GM10248 (cell line): Measurements from ENCODE around the gene FAP.

Experiments
- CTCF ChIA-PET: fragments of 300-600 bp; sonication (Branson Sonifier 250); formaldehyde crosslinking; extraction: SDS; loops from one replicate; lab custom pipeline; 2021; ENCODE audit warnings: antibody characterized with exemption; lab: Yijun Ruan, JAX
- POLR2A ChIA-PET: fragments of 350-650 bp; sonication (Branson Sonifier 250); formaldehyde crosslinking; extraction: SDS; loops from one replicate; lab custom pipeline; 2020; ENCODE audit warnings: antibody characterized with exemption; lab: Yijun Ruan, JAX
- DNase-seq: peaks from one replicate; pipeline ENCODE4 v3.0.0; 2012; ENCODE audit errors: extremely low spot score
- TF ChIP-seq, protein P1 (sequence below): IDR thresholded peaks from 2 replicates; pipeline ENCODE4 v1.5.1; 2012; ENCODE audit warnings: mild to moderate bottlenecking, low read depth; ENCODE audit errors: extremely low read depth, missing control alignments, control extremely low read depth

FAP gene

DNA sequence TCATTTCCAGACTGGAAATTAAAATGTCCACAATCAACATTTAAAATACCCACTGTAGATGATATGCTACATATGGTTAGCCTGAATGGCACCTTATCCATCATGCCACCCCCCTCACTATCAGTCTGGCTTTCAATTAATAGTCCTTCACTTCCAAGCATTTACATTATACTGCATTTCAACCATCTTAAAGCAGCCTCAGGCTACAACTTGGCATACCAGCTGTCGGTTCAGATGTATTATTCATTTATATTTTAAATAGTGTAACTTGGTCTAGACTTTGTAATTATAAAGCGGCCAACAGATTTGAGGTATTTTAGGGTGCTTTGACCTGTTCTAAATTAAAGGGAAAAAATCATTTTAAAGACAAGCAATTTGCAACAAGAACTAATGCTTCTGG lies 93.8 kb downstream of the FAP start:
- TF ChIP-seq, protein P1, sequence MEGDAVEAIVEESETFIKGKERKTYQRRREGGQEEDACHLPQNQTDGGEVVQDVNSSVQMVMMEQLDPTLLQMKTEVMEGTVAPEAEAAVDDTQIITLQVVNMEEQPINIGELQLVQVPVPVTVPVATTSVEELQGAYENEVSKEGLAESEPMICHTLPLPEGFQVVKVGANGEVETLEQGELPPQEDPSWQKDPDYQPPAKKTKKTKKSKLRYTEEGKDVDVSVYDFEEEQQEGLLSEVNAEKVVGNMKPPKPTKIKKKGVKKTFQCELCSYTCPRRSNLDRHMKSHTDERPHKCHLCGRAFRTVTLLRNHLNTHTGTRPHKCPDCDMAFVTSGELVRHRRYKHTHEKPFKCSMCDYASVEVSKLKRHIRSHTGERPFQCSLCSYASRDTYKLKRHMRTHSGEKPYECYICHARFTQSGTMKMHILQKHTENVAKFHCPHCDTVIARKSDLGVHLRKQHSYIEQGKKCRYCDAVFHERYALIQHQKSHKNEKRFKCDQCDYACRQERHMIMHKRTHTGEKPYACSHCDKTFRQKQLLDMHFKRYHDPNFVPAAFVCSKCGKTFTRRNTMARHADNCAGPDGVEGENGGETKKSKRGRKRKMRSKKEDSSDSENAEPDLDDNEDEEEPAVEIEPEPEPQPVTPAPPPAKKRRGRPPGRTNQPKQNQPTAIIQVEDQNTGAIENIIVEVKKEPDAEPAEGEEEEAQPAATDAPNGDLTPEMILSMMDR: no peak
- DNase-seq: no peak
- POLR2A ChIA-PET: no interaction called here
- CTCF ChIA-PET: interaction anchor here (1.2 to 2.0 kb wide), 2 partner anchors 10 to 148 kb away, joined by 4 to 7 read pairs; no protein-coding TSS in a partner anchor

DNA sequence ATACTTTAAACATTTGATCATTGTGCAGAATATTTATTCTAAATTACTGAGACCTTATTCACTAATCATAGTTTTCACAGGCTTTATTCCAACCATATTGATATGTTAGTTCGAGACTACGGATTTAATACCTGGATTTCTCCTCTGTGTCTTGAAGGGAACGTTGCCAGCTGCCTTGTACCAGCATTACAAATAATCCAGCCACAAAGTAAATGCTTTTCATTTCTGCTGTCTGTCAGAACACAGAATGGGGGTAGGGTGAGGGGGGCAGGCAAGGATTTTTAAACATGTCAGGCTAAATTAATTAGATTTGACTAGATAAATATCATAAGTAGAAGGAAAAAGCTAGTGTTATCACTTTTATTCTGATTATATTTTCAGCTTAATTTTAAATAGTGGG lies 94.3 kb downstream of the FAP start:
- no peak for DNase-seq
- ChIA-PET CTCF (interaction anchor here (0.8 to 2.0 kb wide), 5 partner anchors 10 to 152 kb away, joined by 3 to 7 read pairs (median 4); no protein-coding TSS in a partner anchor), POLR2A (no interaction called here)
- TF ChIP-seq, protein P1: no peak

DNA sequence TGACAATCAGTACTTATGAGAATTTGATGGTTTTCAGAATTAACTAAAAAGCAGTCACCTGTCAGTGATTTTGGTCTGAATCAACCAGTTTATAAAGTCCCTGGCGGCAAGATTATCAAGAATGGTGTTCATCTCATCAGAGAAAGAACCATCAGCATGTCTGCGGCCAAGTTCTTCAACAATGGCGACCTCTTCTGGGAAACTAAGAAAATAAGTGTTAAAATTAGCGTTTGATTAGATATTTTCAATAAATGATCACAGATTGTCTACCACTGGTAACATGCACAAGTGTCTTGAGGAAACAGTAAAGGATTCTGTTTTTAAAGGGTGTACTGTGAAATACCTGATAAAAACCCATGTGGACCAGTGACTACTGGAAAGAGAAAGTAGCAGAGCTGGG lies 99.3 kb downstream of the FAP start:
- DNase-seq: no peak
- TF ChIP-seq, protein P1: no peak
- ChIA-PET CTCF (interaction anchor here (1.2 to 2.5 kb wide), 3 partner anchors 10 to 22 kb away, joined by 4 to 8 read pairs (median 4); no protein-coding TSS in a partner anchor), POLR2A (no interaction called here)

DNA sequence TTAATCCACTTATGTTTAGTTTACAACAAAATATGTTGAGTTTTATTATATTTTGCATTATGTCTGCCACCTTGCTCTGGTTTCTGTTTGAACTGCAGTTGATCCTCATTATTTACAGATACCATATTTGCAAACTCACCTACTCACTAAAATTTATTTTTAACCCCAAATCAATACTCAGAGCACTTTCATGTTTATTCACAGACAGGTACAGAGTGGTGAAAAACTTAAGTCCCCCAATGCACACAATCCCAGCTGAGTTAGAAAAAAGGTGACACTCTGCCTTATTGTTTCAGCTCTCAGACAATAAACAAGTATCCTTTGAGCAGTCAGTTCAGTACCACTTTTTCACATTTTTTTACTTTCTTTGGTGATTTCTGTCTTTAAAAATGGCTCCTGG lies 104.9 kb downstream of the FAP start:
- POLR2A ChIA-PET: no interaction called here
- TF ChIP-seq, protein P1: no peak
- CTCF ChIA-PET: interaction anchor here (6.2 kb wide), 1 partner anchor 16 kb away, joined by 42 read pairs; the partner anchor contains the start of gene GCG

DNA sequence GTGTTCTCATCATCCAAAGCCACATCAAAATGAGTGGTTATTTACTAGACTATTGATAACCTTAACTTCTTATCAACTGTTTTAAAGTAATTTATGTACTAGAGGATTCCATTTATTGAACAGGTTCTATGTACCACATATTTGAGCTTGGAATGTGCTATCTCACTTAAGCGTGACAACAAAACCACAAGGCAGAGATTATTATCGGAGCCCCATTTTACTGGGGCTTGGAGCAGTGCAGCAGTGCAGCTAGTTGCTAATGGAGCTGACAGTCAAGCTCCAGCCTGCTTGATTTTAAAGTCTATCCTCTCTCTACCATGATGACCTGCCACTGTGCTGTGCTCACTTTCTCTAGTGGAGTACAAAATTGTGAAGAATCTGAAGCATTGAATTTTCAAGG lies 115.8 kb downstream of the FAP start:
- no peak for DNase-seq
- POLR2A ChIA-PET: no interaction called here

More for the DNA sequence above, 104.9 kb downstream of the FAP start:
- DNase-seq: no peak

DNA sequence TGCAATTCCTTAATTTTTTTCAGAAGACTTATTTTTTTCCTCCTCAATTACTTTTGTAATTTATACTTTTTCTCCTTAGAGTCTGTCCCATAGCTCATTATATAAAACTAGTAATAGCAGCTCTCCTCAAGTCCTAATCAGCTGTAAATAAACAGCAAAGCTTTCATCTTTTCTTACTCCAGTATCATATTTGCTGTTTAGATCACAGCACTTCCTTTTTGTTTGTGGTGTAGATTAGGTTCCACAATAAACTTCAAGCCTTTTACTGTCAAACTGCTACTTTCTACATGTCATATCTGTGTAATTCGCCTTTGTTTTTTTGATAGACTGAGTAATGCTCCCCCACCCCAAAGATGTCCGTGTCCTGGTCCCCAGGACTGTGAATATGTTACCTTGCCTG lies 116.7 kb downstream of the FAP start:
- DNase-seq: no peak
- TF ChIP-seq, protein P1: no peak
- CTCF ChIA-PET: interaction anchor here (0.7 to 3.3 kb wide), 12 partner anchors 10 to 540 kb away, joined by 3 to 39 read pairs (median 3); no protein-coding TSS in a partner anchor
- POLR2A ChIA-PET: no interaction called here

More for the DNA sequence above, 115.8 kb downstream of the FAP start:
- TF ChIP-seq, protein P1: no peak
- CTCF ChIA-PET: interaction anchor here (0.7 to 3.3 kb wide), 8 partner anchors 10 to 154 kb away, joined by 3 to 39 read pairs (median 3); no protein-coding TSS in a partner anchor

DNA sequence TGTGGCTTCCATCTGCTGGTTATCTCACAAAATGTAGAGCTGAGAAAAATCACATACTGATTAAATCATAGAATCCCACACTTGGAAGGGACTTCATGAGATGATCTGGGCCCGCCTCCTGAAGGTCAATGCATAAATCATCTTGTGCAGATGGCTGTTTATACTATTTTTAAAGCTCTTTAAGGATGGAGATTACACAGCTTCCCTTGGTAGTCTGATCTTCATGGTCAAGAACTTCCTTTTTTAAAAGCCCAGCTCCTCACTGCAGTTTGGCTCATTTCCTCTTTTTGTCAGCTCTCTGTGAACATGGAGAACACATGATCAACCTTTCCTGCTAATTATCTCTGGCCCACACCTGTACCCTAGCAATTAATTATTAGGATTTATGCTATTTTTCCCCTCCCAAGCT lies 117.1 kb downstream of the FAP start:
- TF ChIP-seq, protein P1: no peak
- DNase-seq: peak; percentile 48
- CTCF ChIA-PET: interaction anchor here (0.7 to 3.3 kb wide), 12 partner anchors 10 to 539 kb away, joined by 3 to 39 read pairs (median 3); no protein-coding TSS in a partner anchor
- POLR2A ChIA-PET: no interaction called here
